ENCODE results near the gene SIGLEC5.
"Not testable (repeated sequence)": the region's sequence is repeated elsewhere in the genome, so short reads cannot be mapped to it uniquely, and the experiment has no call there.

SIGLEC5 gene, protein sequence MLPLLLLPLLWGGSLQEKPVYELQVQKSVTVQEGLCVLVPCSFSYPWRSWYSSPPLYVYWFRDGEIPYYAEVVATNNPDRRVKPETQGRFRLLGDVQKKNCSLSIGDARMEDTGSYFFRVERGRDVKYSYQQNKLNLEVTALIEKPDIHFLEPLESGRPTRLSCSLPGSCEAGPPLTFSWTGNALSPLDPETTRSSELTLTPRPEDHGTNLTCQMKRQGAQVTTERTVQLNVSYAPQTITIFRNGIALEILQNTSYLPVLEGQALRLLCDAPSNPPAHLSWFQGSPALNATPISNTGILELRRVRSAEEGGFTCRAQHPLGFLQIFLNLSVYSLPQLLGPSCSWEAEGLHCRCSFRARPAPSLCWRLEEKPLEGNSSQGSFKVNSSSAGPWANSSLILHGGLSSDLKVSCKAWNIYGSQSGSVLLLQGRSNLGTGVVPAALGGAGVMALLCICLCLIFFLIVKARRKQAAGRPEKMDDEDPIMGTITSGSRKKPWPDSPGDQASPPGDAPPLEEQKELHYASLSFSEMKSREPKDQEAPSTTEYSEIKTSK

GRCh38 chr19:51630315-51630714 lies at the start of gene SIGLEC5:
Gene SIGLEC5 (minus strand): TSS chr19:51630401. CDS start chr19:51630335, 66 bp downstream.
- not testable (repeated sequence) for DNase-seq

DNA sequence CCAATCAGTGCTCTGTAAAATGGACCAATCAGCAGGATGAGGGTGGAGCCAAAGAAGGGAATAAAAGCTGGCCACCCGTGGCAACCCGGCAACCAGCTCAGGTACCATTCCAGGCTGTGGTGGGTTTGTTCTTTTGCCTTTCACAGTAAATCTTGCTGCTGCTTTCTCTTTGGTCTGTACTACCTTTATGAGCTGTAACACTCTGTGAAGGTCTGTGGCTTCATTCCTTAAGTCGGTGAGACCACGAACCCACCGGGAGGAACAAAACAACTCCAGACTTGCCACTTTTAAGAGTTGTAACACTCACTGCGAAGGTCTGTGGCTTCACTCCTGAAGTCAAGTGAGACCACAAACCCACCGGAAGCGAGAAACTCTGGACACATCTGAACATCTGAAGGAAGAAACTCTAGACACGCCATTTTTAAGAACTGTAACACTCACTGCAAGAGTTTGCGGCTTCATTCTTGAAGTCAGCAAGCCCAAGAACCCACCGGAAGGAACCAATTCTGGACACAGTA lies 46.4 kb upstream of the SIGLEC5 start:
- no peak for DNase-seq

GRCh38 chr19:51675911-51676565 lies 45.8 kb upstream of the SIGLEC5 start:
- DNase-seq, result not testable (repeated sequence)

- DNase-seq, result no peak
Observed at GRCh38 chr19:51668216-51668615, 38.0 kb upstream of the SIGLEC5 start.

- no peak for DNase-seq
Observed at GRCh38 chr19:51664997-51665396, 34.8 kb upstream of the SIGLEC5 start.

DNA sequence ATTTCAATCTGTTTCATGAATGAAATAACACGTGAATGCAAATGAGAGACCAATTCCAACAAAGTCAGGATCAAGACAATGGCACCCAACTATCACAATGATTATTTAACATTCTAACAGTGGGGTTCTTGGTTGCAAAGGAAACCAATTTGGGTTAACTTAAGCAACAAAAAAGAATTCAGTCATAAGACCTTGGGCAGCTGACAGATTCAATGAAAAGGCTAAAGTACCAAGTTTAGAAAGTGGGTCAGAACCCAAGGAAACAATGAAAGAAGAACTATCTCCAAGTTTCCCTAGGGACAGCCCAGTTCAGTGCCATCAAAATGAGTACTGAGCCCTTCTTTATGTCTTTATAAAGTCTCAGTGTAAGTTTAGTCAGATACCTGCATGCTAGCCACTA lies 33.9 kb upstream of the SIGLEC5 start:
- no peak for DNase-seq

- no peak for DNase-seq
Observed at GRCh38 chr19:51663650-51664049, 33.4 kb upstream of the SIGLEC5 start.

- DNase-seq, result no peak
Observed at GRCh38 chr19:51660975-51661600, 30.9 kb upstream of the SIGLEC5 start.

- no peak for DNase-seq
Observed at GRCh38 chr19:51654783-51655182, 24.6 kb upstream of the SIGLEC5 start.

- no peak for DNase-seq
Observed at GRCh38 chr19:51653162-51653561, 23.0 kb upstream of the SIGLEC5 start.

DNA sequence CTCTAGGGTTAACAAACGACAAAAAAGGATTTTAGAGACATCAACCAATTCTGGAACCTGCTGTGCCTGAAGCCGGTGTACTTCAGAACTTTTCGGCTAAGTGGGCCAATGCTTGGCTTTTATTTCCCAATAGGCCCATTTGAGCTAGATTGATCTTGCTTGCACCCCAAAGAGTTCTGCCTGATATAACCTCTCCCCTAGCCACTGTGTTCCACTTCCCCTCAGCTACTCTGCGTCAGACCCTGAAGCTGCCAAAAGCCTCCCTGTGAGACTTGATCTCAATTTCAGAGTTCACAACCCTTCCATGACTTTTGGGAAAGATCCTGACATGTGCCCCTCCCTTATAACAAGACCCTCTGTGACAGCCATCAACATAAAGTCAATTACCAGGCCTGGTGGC lies 22.1 kb upstream of the SIGLEC5 start:
- DNase-seq, result no peak

DNA sequence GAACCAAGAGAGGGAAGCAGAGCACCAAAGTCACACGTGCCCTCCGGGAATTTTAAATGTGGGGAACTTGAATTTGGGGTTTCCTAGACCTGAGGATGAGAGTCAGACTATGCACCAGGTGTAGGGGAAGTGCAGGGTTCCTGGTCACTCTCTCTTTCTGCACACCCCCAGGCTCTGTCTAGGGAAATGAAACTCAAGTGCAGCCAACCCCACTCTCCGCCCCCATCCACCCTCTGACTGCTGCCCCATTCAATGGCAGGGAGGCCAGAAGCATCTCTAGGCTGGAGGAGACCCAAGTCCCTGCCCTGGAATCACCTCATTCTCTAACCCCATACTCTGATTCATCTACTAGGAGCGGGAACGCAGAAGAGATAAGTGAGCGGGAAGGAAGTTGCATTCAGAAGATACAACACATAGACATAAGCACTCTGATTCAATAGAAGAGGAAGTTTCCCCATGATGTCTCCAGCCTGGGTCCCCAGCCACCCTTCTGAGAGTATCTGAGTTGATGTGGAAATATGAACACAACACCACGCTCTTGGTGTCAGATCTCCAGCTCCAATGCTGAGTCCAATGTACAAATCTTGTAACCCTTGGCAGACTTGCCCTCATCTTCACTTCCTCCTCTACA lies 21.1 kb upstream of the SIGLEC5 start:
- DNase-seq, result no peak

DNA sequence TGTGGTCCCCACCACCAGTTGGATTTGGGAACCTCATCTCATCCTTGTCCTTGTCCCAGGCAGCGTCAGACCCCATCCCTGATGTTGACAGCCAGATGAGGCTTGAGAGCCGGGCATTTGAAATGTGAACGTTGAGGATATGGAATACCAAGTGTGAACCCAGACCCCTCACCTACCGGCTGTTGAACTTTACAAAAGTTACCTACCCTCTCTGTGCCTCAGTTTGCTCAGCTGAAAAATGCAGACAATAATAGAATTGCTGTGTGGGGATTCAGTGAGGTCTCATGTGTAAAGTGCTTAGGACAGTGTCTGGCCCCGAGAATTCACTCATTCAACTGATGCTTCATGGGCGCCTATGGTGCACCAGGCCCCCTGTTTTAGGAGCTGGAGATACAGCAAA lies 17.1 kb upstream of the SIGLEC5 start:
- no peak for DNase-seq

DNA sequence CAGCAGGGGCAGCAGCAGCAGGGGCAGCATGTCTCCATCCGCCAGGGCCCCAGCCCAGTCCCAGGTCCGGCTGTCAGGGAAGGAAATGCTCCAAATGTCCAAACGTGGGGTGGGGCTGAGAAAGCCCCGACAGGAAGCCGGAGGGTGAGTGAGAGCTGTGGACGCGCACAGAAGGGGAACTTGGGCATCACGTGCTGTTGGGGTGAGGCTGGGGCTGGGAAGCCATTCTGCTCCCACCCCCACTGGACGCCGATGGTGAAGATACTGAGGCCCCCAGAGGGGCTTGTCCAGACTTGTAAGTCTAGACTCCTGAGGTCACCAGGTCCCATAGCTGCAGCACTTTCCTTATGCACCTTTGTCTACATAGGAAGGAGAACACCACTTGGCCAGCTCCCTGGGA lies 16.5 kb upstream of the SIGLEC5 start, which contains the start of gene SIGLEC14:
TSS of gene SIGLEC14 (minus strand) at position 96 of the 400 bp plus-strand sequence. CDS start at position 30, 66 bp downstream.
- not testable (repeated sequence) for DNase-seq

- no peak for DNase-seq
Observed at GRCh38 chr19:51644636-51645271, 14.6 kb upstream of the SIGLEC5 start.

GRCh38 chr19:51641648-51642047 lies 11.4 kb upstream of the SIGLEC5 start:
- DNase-seq, result no peak

DNA sequence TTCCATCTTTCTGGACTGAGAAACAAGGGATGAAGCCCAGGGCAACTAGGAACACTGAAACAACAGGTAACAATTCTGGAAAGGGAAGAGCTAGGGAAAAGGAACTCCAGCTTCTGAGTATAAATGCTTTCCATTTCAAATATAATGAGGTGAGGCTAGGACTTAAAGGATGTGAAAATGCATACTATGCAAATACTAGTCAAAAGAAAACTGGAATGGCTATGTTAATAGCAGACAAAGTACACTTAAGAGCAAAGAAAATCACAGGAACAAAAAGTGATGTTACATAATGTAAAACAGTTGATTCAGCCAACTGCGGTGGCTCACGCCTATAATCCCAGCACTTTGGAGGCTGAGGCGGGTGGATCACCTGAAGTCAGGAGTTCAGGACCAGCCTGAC lies 10.2 kb upstream of the SIGLEC5 start:
- DNase-seq, result no peak

- no peak for DNase-seq
Observed at GRCh38 chr19:51639916-51640315, 9.7 kb upstream of the SIGLEC5 start.

DNA sequence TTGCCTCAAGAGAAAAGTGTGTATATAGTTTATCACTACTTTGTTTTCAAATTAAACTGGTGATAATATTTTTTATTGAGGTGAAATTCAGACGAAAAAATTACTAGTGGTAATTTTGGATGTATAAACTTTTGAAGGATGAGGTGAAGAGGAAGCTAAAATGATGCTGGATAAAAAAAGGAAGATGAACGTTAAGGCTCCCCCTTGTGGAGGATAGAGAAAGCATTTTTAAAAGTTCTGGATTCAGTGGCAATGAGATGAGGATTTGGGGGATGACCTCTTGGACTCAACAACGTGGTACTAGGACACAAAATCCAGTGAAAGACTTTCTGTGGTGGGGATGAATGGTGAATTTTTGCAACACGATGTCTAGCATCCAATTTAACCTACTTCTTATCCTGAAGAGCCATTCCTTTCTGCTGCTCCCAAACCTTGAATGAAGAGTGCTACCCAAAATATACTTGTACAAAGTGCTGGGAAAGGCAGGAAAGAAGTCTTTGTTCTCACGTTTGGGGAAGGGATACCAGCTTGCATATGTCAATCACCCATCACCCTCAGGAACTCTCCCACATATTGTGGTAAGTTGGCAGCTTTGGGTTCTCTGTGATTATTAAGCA lies 7.3 kb upstream of the SIGLEC5 start:
- no peak for DNase-seq

DNA sequence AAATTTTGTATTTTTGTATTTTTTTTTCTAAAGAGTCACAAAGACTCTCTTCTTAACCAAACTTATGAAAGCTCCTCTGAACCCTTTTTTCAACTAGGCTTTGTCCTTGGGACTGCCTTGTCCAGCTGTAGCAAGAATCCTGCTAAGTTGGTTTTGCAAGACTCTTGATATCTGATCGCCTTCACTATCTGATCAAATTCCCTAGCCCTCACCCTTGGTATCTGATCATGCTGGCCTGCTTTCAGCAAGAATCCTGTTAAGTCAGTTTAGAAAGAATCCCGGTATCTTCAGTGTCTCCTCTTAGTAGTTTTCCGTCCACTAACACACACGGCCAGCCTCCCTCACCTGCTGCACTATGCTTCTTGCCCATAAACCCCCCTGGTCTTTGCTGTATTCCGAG lies 1.9 kb upstream of the SIGLEC5 start:
- no peak for DNase-seq

- no peak for DNase-seq
Observed at GRCh38 chr19:51628153-51628939, 1.9 kb downstream of the SIGLEC5 start.

Data from NCI-H2029 treated with DMSO at 0.1 percent for 48 hours (cell line).